SK-N-DZ (cell line): Measurements from ENCODE around the gene B4GAT1.
"Not testable (repeated sequence)": the region's sequence is repeated elsewhere in the genome, so short reads cannot be mapped to it uniquely, and the experiment has no call there.

ENCODE experiments used
- DNase-seq: peaks from one replicate; pipeline ENCODE4 v3.0.0-alpha.2; 2015; ENCODE audit warnings: low spot score

Gene B4GAT1

DNA sequence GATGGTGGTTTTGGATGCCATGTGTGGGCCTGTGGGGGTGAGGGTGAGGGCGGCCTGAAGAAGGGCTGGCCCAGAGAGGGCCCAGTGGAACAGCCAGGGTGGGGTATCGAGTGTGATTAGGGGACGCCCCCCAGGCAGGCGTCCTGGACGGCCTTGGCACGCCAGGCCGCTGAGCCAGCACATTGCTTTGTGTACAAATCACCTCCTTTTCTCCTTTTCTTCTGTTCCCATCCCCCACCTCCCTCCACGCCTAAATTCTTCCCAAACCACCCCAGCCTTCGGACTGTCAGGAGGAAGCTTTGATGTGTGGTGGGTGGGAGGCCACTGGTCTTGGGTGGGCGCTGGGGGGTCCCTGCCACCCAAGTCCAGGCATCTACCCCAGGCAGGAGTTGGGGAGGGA, 22.8 kb downstream of the B4GAT1 start:
- no peak for DNase-seq

DNA sequence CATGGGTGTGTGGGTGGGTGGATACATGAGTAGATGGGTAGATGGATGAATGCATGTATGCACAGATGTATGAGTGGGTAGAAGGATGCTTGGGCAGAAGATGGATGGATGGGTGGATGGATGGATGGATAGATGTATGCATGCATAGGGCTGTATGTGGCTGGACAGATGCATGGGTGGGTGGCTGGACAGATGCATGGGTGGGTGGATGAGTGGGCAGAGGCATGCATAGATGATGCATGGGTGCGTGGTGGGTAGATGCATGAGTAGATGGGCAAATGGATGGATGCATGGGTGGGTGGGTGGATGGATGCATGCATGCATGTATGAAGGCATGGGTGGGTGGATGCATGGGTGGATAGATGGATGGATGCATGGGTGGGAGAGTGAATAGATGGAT, 23.7 kb downstream of the B4GAT1 start:
- no peak for DNase-seq

GRCh38 chr11:66322732-66323427, 24.5 kb downstream of the B4GAT1 start:
- DNase-seq, result no peak

DNA sequence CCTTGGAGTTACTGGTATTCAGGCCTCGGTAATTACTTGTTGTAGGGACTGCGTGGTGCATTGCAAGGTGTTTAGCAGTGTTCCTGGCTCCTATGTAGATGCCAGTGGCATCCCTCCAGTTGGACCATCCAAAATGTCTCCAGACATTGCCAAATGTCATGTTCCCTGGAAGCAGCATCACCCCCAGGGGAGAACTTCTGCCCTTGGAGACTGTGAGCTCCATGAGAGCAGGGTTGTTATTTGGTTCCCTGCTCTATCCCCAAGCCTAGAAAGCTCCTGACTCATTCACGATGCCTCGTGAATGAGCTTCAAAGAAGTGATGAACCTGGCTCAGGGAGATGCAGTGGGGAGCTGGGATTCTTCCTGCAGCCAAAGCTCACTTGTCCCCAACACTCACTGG, 25.8 kb downstream of the B4GAT1 start:
- no peak for DNase-seq

GRCh38 chr11:66320748-66321147, 26.7 kb downstream of the B4GAT1 start:
- DNase-seq, result not testable (repeated sequence)

GRCh38 chr11:66320289-66320688, 27.1 kb downstream of the B4GAT1 start:
- not testable (repeated sequence) for DNase-seq

GRCh38 chr11:66318600-66318970, 28.8 kb downstream of the B4GAT1 start:
- no peak for DNase-seq

DNA sequence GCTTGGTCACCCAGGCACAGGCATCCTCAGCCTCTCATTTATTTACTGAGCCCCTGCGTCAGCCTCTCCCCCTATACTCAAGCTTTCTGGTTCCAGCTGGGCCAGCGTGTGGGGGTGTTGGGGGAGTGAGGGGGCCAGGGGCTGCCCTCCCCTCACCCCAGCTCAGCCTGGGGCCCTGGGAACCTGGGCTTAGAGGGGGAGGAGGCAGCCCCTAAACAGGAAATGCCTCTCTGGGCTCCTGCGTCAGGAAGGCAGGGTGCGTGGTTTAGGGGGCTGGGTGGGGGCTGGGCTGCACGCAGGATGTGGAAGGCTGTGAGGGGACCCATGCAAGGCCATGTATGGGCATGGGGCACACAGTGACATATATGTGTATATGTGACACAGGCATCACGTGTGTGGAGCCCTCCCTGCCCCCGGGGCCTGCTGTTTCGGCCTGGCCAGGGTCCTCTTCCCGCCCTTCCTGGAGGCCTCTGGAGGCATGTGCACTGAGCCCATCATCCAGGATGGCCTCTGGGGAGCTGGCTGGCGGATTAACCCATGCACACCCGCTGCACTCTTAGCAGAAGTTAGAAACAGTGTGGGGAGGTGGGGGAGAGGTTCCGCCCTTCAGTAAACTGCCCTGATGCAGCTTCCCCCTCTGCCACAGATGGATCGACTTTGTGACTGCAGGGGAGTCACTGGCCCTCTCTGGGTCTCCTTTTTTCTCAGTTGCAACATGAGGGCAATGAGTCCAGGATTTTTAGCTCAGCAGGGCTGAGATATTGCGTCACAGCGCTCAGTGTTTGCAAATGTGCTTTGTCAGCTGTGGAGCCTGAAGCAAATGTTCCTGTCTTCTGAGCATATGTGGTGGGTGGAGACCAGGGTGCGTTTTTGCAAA, 29.5 kb downstream of the B4GAT1 start:
- peak; percentile 89 for DNase-seq

- peak; percentile 80 for DNase-seq
Observed at GRCh38 chr11:66317322-66317722, 30.1 kb downstream of the B4GAT1 start.

GRCh38 chr11:66316849-66317251, 30.6 kb downstream of the B4GAT1 start, which contains the start of gene CD248:
Gene CD248, minus strand, starts transcription at chr11:66317044. Its CDS starts 17 bp downstream, at chr11:66317027.
- DNase-seq, result peak; percentile 78

GRCh38 chr11:66315921-66316811, 31.3 kb downstream of the B4GAT1 start:
- no peak for DNase-seq

- no peak for DNase-seq
Observed at GRCh38 chr11:66315498-66315885, 31.9 kb downstream of the B4GAT1 start.

DNA sequence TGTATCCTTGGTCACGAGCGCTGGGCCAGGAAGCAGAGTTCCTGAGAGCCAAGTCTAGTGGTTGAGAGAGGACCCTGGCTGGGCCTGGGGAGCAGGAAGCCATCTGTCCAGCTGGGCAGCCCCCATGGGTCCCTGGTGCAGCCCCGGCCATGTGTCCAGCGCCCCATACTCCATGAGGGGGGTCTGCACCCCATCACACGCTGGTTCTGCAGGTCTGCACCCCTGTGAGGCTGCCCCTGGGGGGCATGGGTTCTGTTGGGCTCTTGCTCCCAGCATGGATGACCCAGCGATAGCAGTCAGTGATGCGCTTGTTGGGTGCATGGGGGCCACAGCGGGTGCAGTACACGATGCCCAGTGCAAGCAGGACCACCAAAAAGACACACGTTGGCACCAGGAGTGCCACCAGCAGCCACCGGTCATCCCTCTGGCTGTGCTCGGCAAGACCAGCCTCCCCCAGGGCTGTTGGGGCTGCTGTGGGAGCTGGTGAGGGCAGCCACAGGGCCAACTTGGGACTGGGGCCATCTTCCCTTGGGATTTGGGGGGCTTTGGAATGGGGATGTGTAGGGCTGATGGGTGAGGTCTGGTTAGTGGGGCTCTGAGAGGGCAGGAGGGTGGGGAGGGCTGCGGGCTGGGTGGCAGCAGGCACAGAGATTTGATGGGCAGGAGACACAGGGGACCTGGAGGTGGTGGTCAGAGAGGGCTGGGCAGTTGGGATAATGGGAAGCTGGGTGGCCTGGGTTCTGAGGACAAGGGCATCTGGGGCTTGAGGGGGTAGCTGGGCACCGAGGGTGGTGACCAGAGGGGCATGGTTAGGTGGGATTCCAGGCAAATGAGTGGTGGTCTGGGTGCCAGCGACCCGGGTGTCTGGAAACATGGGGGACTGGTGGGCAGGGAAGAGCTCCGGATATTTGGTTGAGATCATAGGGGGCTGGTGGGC, 32.6 kb downstream of the B4GAT1 start:
- DNase-seq, result no peak

GRCh38 chr11:66314186-66314501, 33.3 kb downstream of the B4GAT1 start:
- DNase-seq, result no peak

GRCh38 chr11:66313321-66314185, 33.9 kb downstream of the B4GAT1 start:
- peak; percentile 96 for DNase-seq

DNA sequence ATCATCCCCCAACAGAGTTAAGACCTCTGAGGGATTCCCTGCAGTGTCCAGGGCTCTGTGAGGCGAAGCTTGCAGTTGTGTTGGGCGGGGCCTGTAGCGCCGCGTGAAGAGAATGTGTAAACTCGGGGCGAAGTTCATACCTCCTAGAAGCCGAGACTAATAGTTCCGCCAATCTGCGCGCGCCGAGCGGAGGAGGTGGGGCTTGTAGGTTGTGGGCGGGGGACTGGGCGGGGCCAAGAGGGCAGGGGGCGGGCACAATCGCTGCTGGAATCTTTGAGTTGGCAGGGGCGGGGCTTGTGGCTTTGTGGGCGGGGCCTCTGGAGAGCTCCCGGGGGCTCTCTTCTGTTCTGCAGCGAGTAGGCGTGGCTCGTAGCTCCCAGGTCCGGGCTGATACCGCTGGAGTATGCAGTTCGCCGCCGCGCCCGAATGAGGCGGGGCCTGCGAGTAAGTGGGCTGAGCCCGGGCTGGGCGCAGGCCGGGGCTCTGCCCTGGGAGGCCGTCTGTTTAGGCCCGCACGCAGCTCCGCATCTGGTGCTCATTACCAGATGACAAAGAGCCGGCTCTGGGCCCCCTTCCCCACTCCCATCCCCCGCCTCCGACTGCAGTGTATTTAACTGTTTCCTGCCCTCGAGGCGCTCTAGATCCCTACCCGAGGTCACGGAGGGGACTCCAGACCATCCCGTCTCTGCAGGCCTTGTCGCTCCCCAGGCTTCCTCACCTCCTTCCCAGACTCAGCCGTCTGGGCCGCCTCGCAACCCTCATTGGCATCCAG, 34.7 kb downstream of the B4GAT1 start:
- DNase-seq, result peak; percentile 99

DNA sequence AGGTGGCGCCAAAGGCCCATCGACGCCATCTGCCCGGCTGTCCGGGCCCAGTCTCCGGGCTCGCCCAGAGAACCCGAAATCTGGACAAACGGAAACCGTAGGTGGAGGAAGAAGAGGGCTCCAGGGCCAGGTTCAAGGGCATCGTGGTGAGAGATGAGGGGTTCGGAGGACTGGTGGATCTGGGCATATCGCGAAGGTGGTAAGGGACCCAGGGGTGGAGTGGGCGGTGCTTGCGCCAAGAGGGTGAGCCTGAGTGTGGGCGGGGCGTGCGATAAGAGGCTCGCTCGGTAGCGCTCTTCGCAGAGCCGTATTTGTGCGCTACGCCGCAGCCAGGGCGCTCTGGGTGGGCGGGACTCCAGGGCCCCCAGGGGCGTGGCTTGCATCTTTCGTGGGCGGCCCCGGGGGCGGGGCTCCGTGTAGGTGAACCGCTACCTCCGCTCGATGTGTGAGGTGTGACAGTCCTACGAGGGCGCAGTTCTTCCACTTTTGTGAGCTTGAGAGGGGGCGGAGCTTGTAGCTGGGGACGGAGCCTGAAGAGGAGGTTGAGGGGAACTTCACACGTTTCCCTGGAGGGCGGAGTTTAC, 35.4 kb downstream of the B4GAT1 start:
- peak; percentile 95 for DNase-seq

- no peak for DNase-seq
Observed at GRCh38 chr11:66311470-66311964, 35.9 kb downstream of the B4GAT1 start.
